T-cell (primary cell): ENCODE results near the gene UBE2D2. TPM values are rescaled to one million over a fixed set of nuclear protein-coding genes. Genes with fewer than 3 reads are reported as not detected.
A peak's percentile ranks its signal among the peaks of the same experiment; 100 is the strongest.

Experiments
- ATAC-seq, 4 experiments: fragments of 200-7000 bp in 3 of 4; fragments of 150-1000 bp in 1 of 4; cut with Tn5 transposase; replicated peaks in 1 of 4; 1 replicate in 3 of 4; 2 replicates in 1 of 4; pipeline ENCODE4 v1.10.0; 2021; ENCODE audit warnings: moderate library complexity in 3 of 4, mild to moderate bottlenecking in 2 of 4, moderate number of reproducible peaks in 1 of 4
- CTCF ChIA-PET, 2 donors: fragments of 300-600 bp; sonication (Branson Sonifier 250); formaldehyde crosslinking; loops; one replicate each; lab custom pipeline; 2022; ENCODE audit warnings: antibody characterized with exemption in 2 of 2; lab: Charles Lee
- POLR2A ChIA-PET, 2 donors: fragments of 300-600 bp; sonication (Branson Sonifier 250); formaldehyde crosslinking; loops; one replicate each; lab custom pipeline; 2022; ENCODE audit warnings: antibody characterized with exemption in 2 of 2; lab: Charles Lee
- DNase-seq, 35 experiments: peaks; one replicate each; pipeline versions ENCODE4 v3.0.0 to v3.0.0-alpha.2; 2013 to 2023
- H3K27ac ChIP-seq: one replicate; pipeline ENCODE4 v1.5.1; 2013; ENCODE audit warnings: low read length
- H3K27me3 ChIP-seq, 2 experiments: replicated peaks in 1 of 2; 1 replicate in 1 of 2; 2 replicates in 1 of 2; pipeline versions ENCODE4 v1.6.1 to v1.7.0; 2013; ENCODE audit warnings: low read length in 1 of 2, mixed read lengths in 1 of 2; ENCODE audit not compliant: control insufficient read depth in 2 of 2, insufficient read depth in 2 of 2; ENCODE audit errors: extremely low read depth in 1 of 2
- H3K36me3 ChIP-seq, 2 donors: 1 replicate in 1 of 2; 2 replicates in 1 of 2; pipeline versions ENCODE4 v1.6.1 to v1.7.0; 2013; ENCODE audit warnings: low read length in 1 of 2; ENCODE audit not compliant: control insufficient read depth in 2 of 2, insufficient read depth in 1 of 2; ENCODE audit errors: extremely low read depth in 1 of 2
- H3K4me1 ChIP-seq, 2 experiments: 1 replicate in 1 of 2; 2 replicates in 1 of 2; pipeline versions ENCODE4 v1.6.1 to v1.7.0; 2013; ENCODE audit warnings: low read length in 2 of 2, mixed read lengths in 1 of 2; ENCODE audit not compliant: insufficient read depth in 2 of 2, control insufficient read depth in 1 of 2; ENCODE audit errors: extremely low read depth in 1 of 2
- H3K4me3 ChIP-seq, 2 donors: 1 replicate in 1 of 2; 2 replicates in 1 of 2; pipeline versions ENCODE4 v1.5.1 to v1.7.0; 2013; ENCODE audit warnings: mild to moderate bottlenecking in 2 of 2, low read length in 1 of 2, moderate library complexity in 1 of 2; ENCODE audit not compliant: control insufficient read depth in 1 of 2; ENCODE audit errors: extremely low read depth in 1 of 2
- H3K9me3 ChIP-seq: 2 replicates; pipeline ENCODE4 v1.7.0; 2013
- H3K27ac Mint-ChIP-seq, 2 donors: one replicate each; pipeline ENCODE4 v1.8.0; 2020 to 2021; ENCODE audit warnings: mild to moderate bottlenecking in 2 of 2, mixed read lengths in 2 of 2
- H3K27me3 Mint-ChIP-seq, 2 donors: one replicate each; pipeline ENCODE4 v1.8.0; 2021 to 2022; ENCODE audit warnings: mixed read lengths in 2 of 2
- H3K36me3 Mint-ChIP-seq: one replicate; pipeline ENCODE4 v1.8.0; 2021; ENCODE audit warnings: mixed read lengths
- H3K4me1 Mint-ChIP-seq, 3 donors: one replicate each; pipeline ENCODE4 v1.8.0; 2020 to 2022; ENCODE audit warnings: mixed read lengths in 3 of 3, mild to moderate bottlenecking in 1 of 3
- H3K4me3 Mint-ChIP-seq, 3 donors: one replicate each; pipeline ENCODE4 v1.8.0; 2020 to 2022; ENCODE audit warnings: mild to moderate bottlenecking in 3 of 3, mixed read lengths in 3 of 3, moderate library complexity in 3 of 3
- H3K9me3 Mint-ChIP-seq, 3 donors: one replicate each; pipeline ENCODE4 v1.8.0; 2020 to 2022; ENCODE audit warnings: mixed read lengths in 3 of 3
- WGBS: methylation state at CpG from one replicate; pipeline ENCODE4 v1.1.5; 2013; ENCODE audit warnings: missing lambda C conversion rate; ENCODE audit not compliant: insufficient coverage; 5-methylcytosine and 5-hydroxymethylcytosine counted together
- total RNA-seq, 35 experiments: library from RNA in 6 of 35; stranded (reverse) in 6 of 35; fragments of 120-200 nt in 1 of 35; gene quantifications; one replicate each; pipeline versions ENCODE4 v1.2.1 to v1.2.4 and lab custom pipeline; 2013 to 2026

Gene UBE2D2
- total RNA-seq, 5 donors from 2014 or later (not counting 1 experiment from before 2014, with no cell fraction given) = 138 to 176 (median 152) TPM

- ATAC-seq (peak; percentile 40 to 46 (median 42)), DNase-seq (peak in 9 of 35 experiments; percentile 10 to 63 (median 23))
- ChIA-PET POLR2A (interaction anchor here (0.5 to 0.6 kb wide), 2 partner anchors 88 to 1387 kb away, joined by 3 to 5 read pairs; no protein-coding TSS in a partner anchor), CTCF (interaction anchor here (0.6 to 1.2 kb wide), 5 partner anchors 32 to 154 kb away, joined by 3 read pairs; no protein-coding TSS in a partner anchor)
- Mint-ChIP-seq H3K27me3 (peaks cover 0 to 3% of the 10 kb centered on the region in 2 donors), H3K36me3 (no peaks in the 10 kb centered on the region), H3K27ac (peak overlapping the region; percentile 69 to 84), H3K4me1 (peaks cover 26 to 54% (median 41%) of the 10 kb centered on the region in 3 donors), H3K4me3 (peak overlapping the region; percentile 73 to 79 (median 73)), H3K9me3 (no peaks in the 10 kb centered on the region)
- 4% methylated on average over 49 of the region's 55 CpGs for WGBS
- H3K9me3 ChIP-seq = no peaks in the 10 kb centered on the region
- no peaks in the 10 kb centered on the region for H3K36me3 ChIP-seq
- peak overlapping the region; percentile 68 for H3K27ac ChIP-seq
- H3K27me3 ChIP-seq = peaks cover 0 to 25% of the 10 kb centered on the region in 2 experiments
- peak overlapping the region; percentile 59 to 70 for H3K4me3 ChIP-seq
- H3K4me1 ChIP-seq = peaks cover 22 to 64% of the 10 kb centered on the region in 2 experiments
These were observed 107.1 kb downstream of the UBE2D2 start for GRCh38 chr5:139668064-139668880.

GRCh38 chr5:139668924-139669661, 108.0 kb downstream of the UBE2D2 start:
- Histone ChIP-seq H3K9me3 (no peaks in the 10 kb centered on the region), H3K27ac (peak overlapping the region; percentile 68), H3K27me3 (peaks cover 0 to 25% of the 10 kb centered on the region in 2 experiments), H3K4me1 (peaks cover 22 to 64% of the 10 kb centered on the region in 2 experiments), H3K4me3 (peak overlapping the region; percentile 59 to 70), H3K36me3 (no peaks in the 10 kb centered on the region)
- H3K4me3 Mint-ChIP-seq = peak overlapping the region; percentile 70 to 79 (median 73)
- peaks cover 26 to 54% (median 41%) of the 10 kb centered on the region in 3 donors for H3K4me1 Mint-ChIP-seq
- ATAC-seq (no peak), DNase-seq (no peak)
- H3K9me3 Mint-ChIP-seq = no peaks in the 10 kb centered on the region
- peak overlapping the region; percentile 47 to 84 for H3K27ac Mint-ChIP-seq
- H3K36me3 Mint-ChIP-seq = no peaks in the 10 kb centered on the region
- CTCF ChIA-PET = interaction anchor here (0.6 to 1.2 kb wide), 3 partner anchors 35 to 155 kb away, joined by 3 read pairs; no protein-coding TSS in a partner anchor
- peaks cover 0 to 3% of the 10 kb centered on the region in 2 donors for H3K27me3 Mint-ChIP-seq
- POLR2A ChIA-PET = interaction anchor here in 1 of 2 donors (0.5 kb wide), 1 partner anchor 89 kb away, joined by 5 read pairs; no protein-coding TSS in a partner anchor
- 76% methylated on average over 4 of the region's 18 CpGs for WGBS

GRCh38 chr5:139669662-139670368, 108.7 kb downstream of the UBE2D2 start:
- CTCF ChIA-PET = interaction anchor here (0.6 to 1.2 kb wide), 3 partner anchors 20 to 36 kb away, joined by 3 to 7 read pairs (median 3); no protein-coding TSS in a partner anchor
- ATAC-seq = peak; percentile 15 to 33 (median 27)
- H3K9me3 Mint-ChIP-seq = no peaks in the 10 kb centered on the region
- peak overlapping the region; percentile 73 to 80 (median 79) for H3K4me3 Mint-ChIP-seq
- Histone ChIP-seq H3K36me3 (no peaks in the 10 kb centered on the region), H3K27ac (peak overlapping the region; percentile 68), H3K4me1 (peaks cover 22 to 64% of the 10 kb centered on the region in 2 experiments), H3K4me3 (peak overlapping the region; percentile 59 to 70), H3K27me3 (peaks cover 0 to 25% of the 10 kb centered on the region in 2 experiments), H3K9me3 (no peaks in the 10 kb centered on the region)
- peaks cover 26 to 51% (median 41%) of the 10 kb centered on the region in 3 donors for H3K4me1 Mint-ChIP-seq
- POLR2A ChIA-PET = no interaction called here
- peak overlapping the region; percentile 80 to 87 for H3K27ac Mint-ChIP-seq
- WGBS = 23% methylated on average over 20 of the region's 23 CpGs
- DNase-seq = peak in 5 of 35 experiments; percentile 17 to 44 (median 30)
- no peaks in the 10 kb centered on the region for H3K36me3 Mint-ChIP-seq
- peaks cover 0 to 3% of the 10 kb centered on the region in 2 donors for H3K27me3 Mint-ChIP-seq

GRCh38 chr5:139670369-139671095, 109.4 kb downstream of the UBE2D2 start:
- H3K36me3 Mint-ChIP-seq = no peaks in the 10 kb centered on the region
- 46% methylated on average over 15 of the region's 16 CpGs for WGBS
- Histone ChIP-seq H3K27ac (peak overlapping the region; percentile 68), H3K4me3 (peak overlapping the region; percentile 59 to 70), H3K4me1 (peaks cover 22 to 64% of the 10 kb centered on the region in 2 experiments), H3K27me3 (peaks cover 0 to 25% of the 10 kb centered on the region in 2 experiments), H3K36me3 (no peaks in the 10 kb centered on the region), H3K9me3 (no peaks in the 10 kb centered on the region)
- H3K27me3 Mint-ChIP-seq = peaks cover 0 to 3% of the 10 kb centered on the region in 2 donors
- peak overlapping the region; percentile 73 to 80 (median 79) for H3K4me3 Mint-ChIP-seq
- peaks cover 26 to 53% (median 41%) of the 10 kb centered on the region in 3 donors for H3K4me1 Mint-ChIP-seq
- H3K9me3 Mint-ChIP-seq = no peaks in the 10 kb centered on the region
- ChIA-PET CTCF (interaction anchor here (0.6 to 1.1 kb wide), 3 partner anchors 20 to 126 kb away, joined by 3 to 7 read pairs (median 3); no protein-coding TSS in a partner anchor), POLR2A (no interaction called here)
- peak overlapping the region; percentile 80 to 87 for H3K27ac Mint-ChIP-seq
- DNase-seq (peak in 4 of 35 experiments; percentile 20 to 49 (median 34)), ATAC-seq (peak; percentile 11 to 45 (median 36))

GRCh38 chr5:139671096-139671841, 110.1 kb downstream of the UBE2D2 start:
- WGBS = 58% methylated on average over 15 of the region's 20 CpGs
- H3K36me3 ChIP-seq = no peaks in the 10 kb centered on the region
- ATAC-seq = no peak
- ChIA-PET CTCF (interaction anchor here (0.7 to 1.2 kb wide), 3 partner anchors 18 to 126 kb away, joined by 3 read pairs; no protein-coding TSS in a partner anchor), POLR2A (no interaction called here)
- Mint-ChIP-seq H3K4me3 (no peak overlapping the region), H3K27ac (peak overlapping the region; percentile 4 to 87), H3K27me3 (peaks cover 0 to 3% of the 10 kb centered on the region in 2 donors), H3K36me3 (no peaks in the 10 kb centered on the region), H3K9me3 (no peaks in the 10 kb centered on the region), H3K4me1 (peaks cover 26 to 52% (median 41%) of the 10 kb centered on the region in 3 donors)
- peaks cover 0 to 25% of the 10 kb centered on the region in 2 experiments for H3K27me3 ChIP-seq
- peak overlapping the region in 1 of 2 donors; percentile 7 for H3K4me3 ChIP-seq
- H3K4me1 ChIP-seq = peaks cover 22 to 60% of the 10 kb centered on the region in 2 experiments
- DNase-seq = no peak
- H3K9me3 ChIP-seq = no peaks in the 10 kb centered on the region
- H3K27ac ChIP-seq = peak overlapping the region; percentile 68
